HepG2 (cell line): Measurements from ENCODE around the gene EBF3. TPM values are rescaled to one million over a fixed set of nuclear protein-coding genes. Genes with fewer than 3 reads are reported as not detected.

ENCODE experiments used
- ATAC-seq: fragments of 200-7000 bp; cut with Tn5 transposase; 3 replicates; pipeline ENCODE4 v1.9.1; 2020; ENCODE audit warnings: mild to moderate bottlenecking, moderate library complexity
- BruUV-seq: library from RNA; stranded (reverse); fragments of 400-500 nt; replicated peaks from 2 replicates; lab custom pipeline; 2021; lab: Mats Ljungman, UMichigan
- CTCF ChIA-PET: fragments of 300-600 bp; formaldehyde crosslinking; extraction: SDS; loops from one replicate; lab custom pipeline; 2021; ENCODE audit warnings: low total read pairs, inconsistent platforms, low intra/inter-chr PET ratio; lab: Yijun Ruan, JAX
- POLR2A ChIA-PET: fragments of 350-600 bp; sonication (Branson Sonifier 250); formaldehyde crosslinking; loops from one replicate; lab custom pipeline; 2020; ENCODE audit warnings: antibody characterized with exemption, inconsistent platforms; lab: Yijun Ruan, JAX
- DNase-seq: peaks from one replicate; pipeline ENCODE4 v3.0.0-alpha.2; 2015; ENCODE audit warnings: low spot score
- FAIRE-seq: peaks from 3 replicates; lab custom pipeline; 2011; peaks lifted over from hg19 to GRCh38; lab: Jason Lieb, UNC
- H2AFZ ChIP-seq: one replicate; pipeline ENCODE4 v1.6.1; 2011; ENCODE audit warnings: low read length, inconsistent platforms
- H3K27ac ChIP-seq: fragments of 300-600 bp; 3 replicates; pipeline ENCODE4 v1.8.0; 2011; ENCODE audit warnings: mixed run types, mild to moderate bottlenecking, mixed read lengths, low read length, inconsistent platforms; ENCODE audit not compliant: insufficient read depth; ENCODE audit errors: extremely low read length
- H3K27me3 ChIP-seq, 2 experiments: fragments of 200-600 bp in 1 of 2; 2 replicates in 1 of 2; 3 replicates in 1 of 2; pipeline versions ENCODE4 v1.6.0 to v1.8.0; 2011; ENCODE audit warnings: low read length in 2 of 2, mild to moderate bottlenecking in 2 of 2, moderate library complexity in 2 of 2, inconsistent platforms in 1 of 2; ENCODE audit not compliant: insufficient read depth in 2 of 2, control insufficient read depth in 1 of 2
- H3K36me3 ChIP-seq, 2 experiments: fragments of 200-600 bp in 1 of 2; replicated peaks in 1 of 2; 2 replicates in 1 of 2; 3 replicates in 1 of 2; pipeline versions ENCODE4 v1.5.1 to v1.8.0; 2011; ENCODE audit warnings: low read length in 2 of 2, inconsistent platforms in 1 of 2; ENCODE audit not compliant: insufficient read depth in 2 of 2, control insufficient read depth in 1 of 2
- H3K4me1 ChIP-seq: 2 replicates; pipeline ENCODE4 v1.5.1; 2012; ENCODE audit warnings: low read length, inconsistent platforms; ENCODE audit not compliant: insufficient read depth
- H3K4me2 ChIP-seq: 2 replicates; pipeline ENCODE4 v1.6.0; 2011; ENCODE audit warnings: low read depth, low read length, inconsistent platforms
- H3K4me3 ChIP-seq, 3 experiments: fragments of 200-600 bp in 1 of 3; sonication (generic), shearing (Covaris generic) in 1 of 3; replicated peaks in 1 of 3; 2 replicates each; pipeline ENCODE4 v1.5.1; 2011 to 2016; ENCODE audit warnings: low read length in 3 of 3, inconsistent platforms in 2 of 3, low read depth in 2 of 3, mild to moderate bottlenecking in 2 of 3, control low read depth in 1 of 3, mixed read lengths in 1 of 3; ENCODE audit not compliant: insufficient read depth in 1 of 3
- H3K79me2 ChIP-seq: one replicate; pipeline ENCODE4 v1.6.1; 2011; ENCODE audit warnings: low read length, inconsistent platforms; ENCODE audit not compliant: insufficient read depth
- H3K9ac ChIP-seq: 2 replicates; pipeline ENCODE4 v1.6.0; 2011; ENCODE audit warnings: mild to moderate bottlenecking, low read depth, low read length, inconsistent platforms; ENCODE audit not compliant: insufficient read depth
- H3K9me3 ChIP-seq: 2 replicates; pipeline ENCODE4 v1.5.1; 2012; ENCODE audit warnings: mild to moderate bottlenecking, low read length
- H4K20me1 ChIP-seq: 2 replicates; pipeline ENCODE4 v1.6.0; 2011; ENCODE audit warnings: inconsistent platforms, mild to moderate bottlenecking, low read length, moderate library complexity; ENCODE audit not compliant: insufficient read depth
- GRHL1 ChIP-seq: sonication (generic); formaldehyde crosslinking; conservative IDR thresholded peaks from 2 replicates; pipeline ENCODE4 v1.8.0; 2022; ENCODE audit warnings: missing genetic modification reagents
- HIC2 ChIP-seq: sonication (generic); formaldehyde crosslinking; IDR thresholded peaks from 2 replicates; pipeline ENCODE4 v1.9.0; 2022; ENCODE audit warnings: low read depth, missing genetic modification reagents
- NFKB2 ChIP-seq: sonication (generic); formaldehyde crosslinking; IDR thresholded peaks from 2 replicates; pipeline ENCODE4 v1.4.0; 2020; ENCODE audit warnings: missing genetic modification reagents, borderline replicate concordance
- RBM39 ChIP-seq: fragments of 200-400 bp; formaldehyde crosslinking; IDR thresholded peaks from one replicate; pipeline ENCODE4 v1.6.1; 2018; ENCODE audit warnings: antibody characterized with exemption, mild to moderate bottlenecking, low read depth, low read length; ENCODE audit not compliant: poor library complexity, severe bottlenecking
- RXRB ChIP-seq: IDR thresholded peaks from 2 replicates; pipeline ENCODE4 v1.6.1; 2016; ENCODE audit warnings: borderline replicate concordance, missing genetic modification reagents, missing compliant biosample characterization
- ZBTB21 ChIP-seq: sonication (generic); formaldehyde crosslinking; IDR thresholded peaks from 2 replicates; pipeline ENCODE4 v1.4.0; 2020; ENCODE audit warnings: missing genetic modification reagents
- ZGPAT ChIP-seq: IDR thresholded peaks from 2 replicates; pipeline ENCODE4 v1.6.1; 2016; ENCODE audit warnings: mild to moderate bottlenecking
- WGBS: methylation state at CpG from one replicate; pipeline ENCODE4 v1.1.6; 2017; ENCODE audit warnings: low lambda C conversion rate; 5-methylcytosine and 5-hydroxymethylcytosine counted together
- in situ Hi-C: cut with HindIII; loops from 2 replicates; pipeline ENCODE4 v1.10.0; 2017; ENCODE audit warnings: low pct_unique_long_range_greater_than_20kb; ENCODE audit not compliant: extremely low pct_ligation_motif_present
- intact Hi-C: fragments of 100-400 bp; cut with micrococcal nuclease; formaldehyde crosslinking; loops from one replicate; pipeline ENCODE4 v1.10.0; 2022; ENCODE audit not compliant: unreplicated experiment
- polyA plus RNA-seq, 8 experiments: library from polyadenylated mRNA; depleted of rRNA in 3 of 8; stranded (reverse) in 7 of 8; unstranded in 1 of 8; fragments of >200 nt; fragmentation: Illumina TruSeq in 4 of 8; extraction: Trizol in 4 of 8; gene quantifications; 2 replicates each; pipeline versions ENCODE4 v1.2.1 to v1.2.3, GENCODE V29; 2011 to 2016; ENCODE audit warnings: low read depth in 4 of 8, missing spikeins in 1 of 8, mixed read lengths in 1 of 8; ENCODE audit not compliant: insufficient read depth in 1 of 8
- total RNA-seq, 5 experiments: library from RNA; depleted of rRNA; stranded (reverse); fragments of >200 nt; fragmentation: Illumina TruSeq; extraction: Trizol; gene quantifications; 2 replicates each; pipeline ENCODE4 v1.2.3, GENCODE V29; 2016; ENCODE audit warnings: low read depth in 1 of 5

The EBF3 gene
- total and polyA plus RNA-seq, 2 of the 13 experiments (the other 11 are each of a cell fraction or from before 2014, with no cell fraction given), result not detected

- no peak overlapping the region for H3K9ac ChIP-seq
- no peaks in the 10 kb centered on the region for H3K36me3 ChIP-seq
- ATAC-seq (no peak), DNase-seq (no peak), FAIRE-seq (no peak)
- in situ Hi-C loops, result no loop called here
- H3K79me2 ChIP-seq, result no peaks in the 10 kb centered on the region
- no peak overlapping the region for H3K4me3 ChIP-seq
- CTCF ChIA-PET, result no interaction called here
- peaks cover 9% of the 10 kb centered on the region for H3K4me1 ChIP-seq
- no peaks in the 10 kb centered on the region for H3K27me3 ChIP-seq
- H3K27ac ChIP-seq, result no peak overlapping the region
- no peak overlapping the region for H2AFZ ChIP-seq
- WGBS, result 94% methylated on average over 10 of the region's 10 CpGs
- POLR2A ChIA-PET, result no interaction called here
- TF ChIP-seq RBM39 (no peak), ZGPAT (CRISPR knock-in tag) (no peak), HIC2 (CRISPR knock-in tag) (no peak), ZBTB21 (CRISPR knock-in tag) (no peak), GRHL1 (CRISPR knock-in tag) (no peak), NFKB2 (no peak), RXRB (no peak)
- BruUV-seq, result no TSS peak
- intact Hi-C loops, result no loop called here
- H4K20me1 ChIP-seq, result no peaks in the 10 kb centered on the region
- H3K9me3 ChIP-seq, result no peaks in the 10 kb centered on the region
- no peak overlapping the region for H3K4me2 ChIP-seq
These were observed 171.2 kb downstream of the EBF3 start for GRCh38 chr10:129792864-129793263.
